Esophagus squamous epithelium (tissue), 5 donors: ENCODE measurements around the gene SMIM5. TPM values are rescaled to one million over a fixed set of nuclear protein-coding genes. Genes with fewer than 3 reads are reported as not detected.

ENCODE experiments used
- DNase-seq: peaks from one replicate; lab custom pipeline; 2025; lab: John Stamatoyannopoulos, UW
- H3K27ac ChIP-seq, 4 donors: fragments of 200-600 bp; sonication (generic); one replicate each; pipeline ENCODE4 v1.5.1; 2016 to 2019; ENCODE audit warnings: mild to moderate bottlenecking in 1 of 4
- H3K27me3 ChIP-seq, 4 donors: fragments of 200-600 bp; sonication (generic); 1 replicate in 3 of 4; 2 replicates in 1 of 4; pipeline versions ENCODE4 v1.5.1 to v1.6.0; 2017 to 2021; ENCODE audit warnings: antibody characterized with exemption in 1 of 4
- H3K36me3 ChIP-seq, 3 donors: fragments of 200-600 bp; sonication (generic); one replicate each; pipeline ENCODE4 v1.5.1; 2016 to 2019
- H3K4me1 ChIP-seq, 3 donors: fragments of 200-600 bp; sonication (generic); one replicate each; pipeline ENCODE4 v1.5.1; 2017 to 2019
- H3K4me3 ChIP-seq, 4 donors: fragments of 200-600 bp; sonication (generic); 1 replicate in 3 of 4; 2 replicates in 1 of 4; pipeline ENCODE4 v1.5.1; 2016 to 2019; ENCODE audit warnings: mild to moderate bottlenecking in 2 of 4, moderate library complexity in 1 of 4
- H3K9me3 ChIP-seq, 3 donors: fragments of 200-600 bp; sonication (generic); one replicate each; pipeline ENCODE4 v1.5.1; 2016 to 2019
- CTCF ChIP-seq, 6 experiments: fragments of 450-650 bp in 4 of 6; fragments of 200-600 bp in 2 of 6; sonication (generic) in 2 of 6; IDR thresholded peaks; one replicate each; pipeline ENCODE4 v1.5.1; 2016 to 2019; ENCODE audit warnings: antibody characterized with exemption in 6 of 6, mild to moderate bottlenecking in 4 of 6, moderate library complexity in 4 of 6
- POLR2A ChIP-seq, 4 donors: fragments of 450-650 bp; IDR thresholded peaks; one replicate each; pipeline ENCODE4 v1.6.1; 2017; ENCODE audit warnings: antibody characterized with exemption in 4 of 4, mild to moderate bottlenecking in 4 of 4, moderate library complexity in 3 of 4
- WGBS, 2 donors: methylation state at CpG; one replicate each; pipeline ENCODE4 v1.1.5; 2018; 5-methylcytosine and 5-hydroxymethylcytosine counted together
- intact Hi-C: fragments of 100-400 bp; cut with DNase I; formaldehyde crosslinking; loops from one replicate; pipeline ENCODE4 v1.15.0; 2022
- total RNA-seq, 4 donors: library from RNA; depleted of rRNA; stranded (reverse); fragments of >200 nt; gene quantifications; one replicate each; pipeline ENCODE4 v1.1.0, GENCODE V29; 2016
- donor health status: DM: yes; HTN: yes; CAD: no.

Gene SMIM5
- total RNA-seq, 4 donors from 2014 or later = 7.4 to 16.8 (median 8.6) TPM

- H3K27ac ChIP-seq = no peak overlapping the region
- no peaks in the 10 kb centered on the region for H3K9me3 ChIP-seq
- intact Hi-C loops = no loop called here
- H3K4me1 ChIP-seq = peaks cover 0 to 28% (median 8%) of the 10 kb centered on the region in 3 donors
- peaks cover 0 to 88% (median 0%) of the 10 kb centered on the region in 3 donors for H3K36me3 ChIP-seq
- no peaks in the 10 kb centered on the region for H3K27me3 ChIP-seq
- no peak for TF ChIP-seq POLR2A (IDR thresholded peaks at IDR 0.05)
- no peak for TF ChIP-seq CTCF (IDR thresholded peaks at IDR 0.05)
- DNase-seq = no peak
- H3K4me3 ChIP-seq = no peak overlapping the region
- 81% methylated on average over 5 of the region's 11 CpGs; no CpG with 5 or more reads in 1 of the 2 donors for WGBS, 2 donors
Measured at GRCh38 chr17:75615301-75615700, 17.9 kb upstream of the SMIM5 start.

GRCh38 chr17:75616521-75617122 lies 16.6 kb upstream of the SMIM5 start:
- peaks cover 0 to 100% (median 0%) of the 10 kb centered on the region in 3 donors for H3K36me3 ChIP-seq
- H3K27ac ChIP-seq = no peak overlapping the region
- intact Hi-C loops = no loop called here

GRCh38 chr17:75617218-75617617 lies 16.0 kb upstream of the SMIM5 start:
- Histone ChIP-seq H3K4me1 (peaks cover 0 to 9% (median 0%) of the 10 kb centered on the region in 3 donors), H3K27me3 (no peaks in the 10 kb centered on the region), H3K36me3 (peaks cover 0 to 98% (median 0%) of the 10 kb centered on the region in 3 donors), H3K4me3 (no peak overlapping the region), H3K9me3 (no peaks in the 10 kb centered on the region), H3K27ac (no peak overlapping the region)
- DNase-seq = no peak
- intact Hi-C loops = no loop called here
- TF ChIP-seq CTCF (IDR thresholded peaks at IDR 0.05) = no peak
- TF ChIP-seq POLR2A (IDR thresholded peaks at IDR 0.05) = no peak
- 40 to 82% methylated on average over 1 to 3 of the region's 16 CpGs for WGBS, 2 donors

More at GRCh38 chr17:75616521-75617122, 16.6 kb upstream of the SMIM5 start:
- no peak for DNase-seq
- Histone ChIP-seq H3K9me3 (no peaks in the 10 kb centered on the region), H3K27me3 (no peaks in the 10 kb centered on the region), H3K4me3 (no peak overlapping the region), H3K4me1 (peaks cover 0 to 15% (median 5%) of the 10 kb centered on the region in 3 donors)
- no peak for TF ChIP-seq CTCF (IDR thresholded peaks at IDR 0.05)
- no peak for TF ChIP-seq POLR2A (IDR thresholded peaks at IDR 0.05)
- 40 to 79% methylated on average over 1 to 9 of the region's 24 CpGs for WGBS, 2 donors

GRCh38 chr17:75617675-75618074 lies 15.6 kb upstream of the SMIM5 start:
- 80 to 90% methylated on average over 6 to 11 of the region's 11 CpGs for WGBS, 2 donors
- Histone ChIP-seq H3K4me3 (no peak overlapping the region), H3K36me3 (peaks cover 0 to 93% (median 0%) of the 10 kb centered on the region in 3 donors), H3K27me3 (no peaks in the 10 kb centered on the region), H3K4me1 (peaks cover 0 to 4% (median 0%) of the 10 kb centered on the region in 3 donors), H3K27ac (no peak overlapping the region), H3K9me3 (no peaks in the 10 kb centered on the region)
- TF ChIP-seq POLR2A (IDR thresholded peaks at IDR 0.05) (no peak), CTCF (IDR thresholded peaks at IDR 0.05) (no peak)
- intact Hi-C loops = no loop called here
- no peak for DNase-seq

- DNase-seq = no peak
- Histone ChIP-seq H3K27ac (no peak overlapping the region), H3K4me3 (no peak overlapping the region), H3K27me3 (no peaks in the 10 kb centered on the region), H3K9me3 (no peaks in the 10 kb centered on the region), H3K4me1 (no peaks in the 10 kb centered on the region), H3K36me3 (peaks cover 0 to 86% (median under 1%) of the 10 kb centered on the region in 3 donors)
- intact Hi-C loops = no loop called here
- WGBS, 2 donors = 68 to 100% methylated on average over 2 to 8 of the region's 36 CpGs
- peak in 2 of 6 experiments; percentile 8 to 37 for TF ChIP-seq CTCF (IDR thresholded peaks at IDR 0.05)
- no peak for TF ChIP-seq POLR2A (IDR thresholded peaks at IDR 0.05)
Measured at GRCh38 chr17:75619506-75620431, 13.5 kb upstream of the SMIM5 start.
